Middle frontal gyrus (tissue), 1 donor: Measurements from ENCODE around the gene FETUB.
"Not testable (repeated sequence)": the region's sequence is repeated elsewhere in the genome, so short reads cannot be mapped to it uniquely, and the experiment has no call there.

Experiments used
- DNase-seq: peaks from one replicate; pipeline ENCODE4 v3.0.0-alpha.2; 2015; ENCODE audit warnings: low spot score; ENCODE audit errors: extremely low spot score

Gene FETUB

GRCh38 chr3:186613637-186614265, 26.4 kb upstream of the FETUB start:
- no peak for DNase-seq

- no peak for DNase-seq
Measured at GRCh38 chr3:186614266-186614596, 26.0 kb upstream of the FETUB start.

- DNase-seq = peak; percentile 76
Measured at GRCh38 chr3:186614597-186615483, 25.4 kb upstream of the FETUB start.

- no peak for DNase-seq
Measured at GRCh38 chr3:186616299-186616617, 23.9 kb upstream of the FETUB start.

GRCh38 chr3:186617036-186617946, 22.9 kb upstream of the FETUB start:
- DNase-seq = peak; percentile 78

GRCh38 chr3:186618318-186618938, 21.8 kb upstream of the FETUB start:
- DNase-seq = no peak

- DNase-seq = no peak
Measured at GRCh38 chr3:186619787-186620212, 20.4 kb upstream of the FETUB start.

- DNase-seq = no peak
Measured at GRCh38 chr3:186620213-186621092, 19.7 kb upstream of the FETUB start.

- no peak for DNase-seq
Measured at GRCh38 chr3:186621894-186622650, 18.1 kb upstream of the FETUB start.

- no peak for DNase-seq
Measured at GRCh38 chr3:186622651-186623310, 17.4 kb upstream of the FETUB start.

GRCh38 chr3:186624598-186624997, 15.6 kb upstream of the FETUB start:
- DNase-seq = no peak

- DNase-seq = no peak
Measured at GRCh38 chr3:186625600-186626042, 14.6 kb upstream of the FETUB start.

GRCh38 chr3:186626254-186626847, 13.8 kb upstream of the FETUB start:
- no peak for DNase-seq

GRCh38 chr3:186627852-186628414, 12.3 kb upstream of the FETUB start:
- DNase-seq = no peak

GRCh38 chr3:186628756-186629155, 11.4 kb upstream of the FETUB start:
- no peak for DNase-seq

GRCh38 chr3:186630950-186631641, 9.1 kb upstream of the FETUB start:
- DNase-seq = no peak

GRCh38 chr3:186633481-186633880, 6.7 kb upstream of the FETUB start:
- DNase-seq = no peak

- DNase-seq = not testable (repeated sequence)
Measured at GRCh38 chr3:186634207-186634606, 6.0 kb upstream of the FETUB start.
